GM20000 (cell line): ENCODE results near the gene RXRA.

ENCODE experiments used
- DNase-seq: peaks from one replicate; pipeline ENCODE4 v3.0.0; 2012; ENCODE audit warnings: low spot score
- TF ChIP-seq, protein P1 (sequence below): IDR thresholded peaks from 2 replicates; pipeline ENCODE4 v1.5.1; 2012; ENCODE audit warnings: mild to moderate bottlenecking, control low read depth; ENCODE audit errors: extremely low read depth, missing control alignments

RXRA gene

DNA sequence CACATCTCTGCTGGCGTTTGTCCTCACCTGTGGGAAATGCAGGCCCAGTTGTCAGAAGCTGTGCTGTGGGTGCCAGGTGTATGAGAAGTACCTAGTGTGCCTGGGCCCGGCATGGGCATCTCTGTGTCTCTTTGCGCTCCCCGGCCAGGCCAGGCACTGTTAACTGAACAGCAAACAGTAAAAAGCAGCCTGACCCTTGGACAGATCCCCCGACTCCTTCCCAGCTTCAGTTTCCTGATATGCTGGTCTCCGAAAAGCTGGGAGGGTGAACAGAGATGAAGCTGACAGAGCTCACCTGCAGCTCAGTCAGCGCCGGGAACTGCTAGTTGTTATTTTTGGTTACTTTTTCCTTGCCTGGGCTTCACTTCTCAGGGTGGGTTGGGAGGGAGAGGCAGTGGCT lies 28.9 kb downstream of the RXRA start:
- DNase-seq = no peak
- TF ChIP-seq, protein P1, sequence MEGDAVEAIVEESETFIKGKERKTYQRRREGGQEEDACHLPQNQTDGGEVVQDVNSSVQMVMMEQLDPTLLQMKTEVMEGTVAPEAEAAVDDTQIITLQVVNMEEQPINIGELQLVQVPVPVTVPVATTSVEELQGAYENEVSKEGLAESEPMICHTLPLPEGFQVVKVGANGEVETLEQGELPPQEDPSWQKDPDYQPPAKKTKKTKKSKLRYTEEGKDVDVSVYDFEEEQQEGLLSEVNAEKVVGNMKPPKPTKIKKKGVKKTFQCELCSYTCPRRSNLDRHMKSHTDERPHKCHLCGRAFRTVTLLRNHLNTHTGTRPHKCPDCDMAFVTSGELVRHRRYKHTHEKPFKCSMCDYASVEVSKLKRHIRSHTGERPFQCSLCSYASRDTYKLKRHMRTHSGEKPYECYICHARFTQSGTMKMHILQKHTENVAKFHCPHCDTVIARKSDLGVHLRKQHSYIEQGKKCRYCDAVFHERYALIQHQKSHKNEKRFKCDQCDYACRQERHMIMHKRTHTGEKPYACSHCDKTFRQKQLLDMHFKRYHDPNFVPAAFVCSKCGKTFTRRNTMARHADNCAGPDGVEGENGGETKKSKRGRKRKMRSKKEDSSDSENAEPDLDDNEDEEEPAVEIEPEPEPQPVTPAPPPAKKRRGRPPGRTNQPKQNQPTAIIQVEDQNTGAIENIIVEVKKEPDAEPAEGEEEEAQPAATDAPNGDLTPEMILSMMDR = no peak

DNA sequence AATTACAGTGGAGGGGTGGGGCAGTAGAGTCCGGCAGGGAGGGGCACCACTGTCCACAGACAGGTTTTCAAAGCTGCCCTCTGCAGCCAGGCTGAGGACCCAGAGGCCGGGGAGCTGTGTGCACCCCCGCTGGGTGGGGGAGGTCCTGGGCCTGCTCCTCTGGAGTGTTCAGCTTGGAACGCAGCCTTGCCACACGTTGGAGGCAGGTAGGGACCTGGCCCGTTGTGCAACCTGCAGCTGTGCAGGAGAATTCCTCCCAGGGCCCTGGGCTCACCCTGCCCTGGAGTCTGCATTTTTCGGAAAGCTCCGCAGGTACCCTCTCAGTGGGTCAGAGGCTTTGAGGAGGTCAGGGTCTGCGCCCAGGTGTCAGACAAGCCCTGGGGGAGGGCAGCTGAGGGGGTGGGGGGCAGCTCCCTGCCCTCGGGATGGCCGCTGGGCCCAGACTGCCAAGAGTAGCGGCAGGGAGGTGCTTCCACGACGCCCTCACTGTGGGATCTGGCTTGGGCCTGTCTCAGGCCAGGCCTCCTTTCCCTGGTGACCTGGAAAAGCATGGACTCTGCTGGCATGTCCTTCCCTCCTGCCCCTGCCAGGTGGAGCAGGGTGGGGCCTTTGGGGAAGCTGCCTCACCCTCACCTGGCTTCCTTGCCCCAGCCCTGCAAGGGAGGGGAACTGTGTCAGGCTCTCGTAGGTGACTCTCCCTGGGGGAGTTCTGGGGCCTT lies 29.5 kb downstream of the RXRA start:
- TF ChIP-seq, protein P1 = no peak
- DNase-seq = no peak

DNA sequence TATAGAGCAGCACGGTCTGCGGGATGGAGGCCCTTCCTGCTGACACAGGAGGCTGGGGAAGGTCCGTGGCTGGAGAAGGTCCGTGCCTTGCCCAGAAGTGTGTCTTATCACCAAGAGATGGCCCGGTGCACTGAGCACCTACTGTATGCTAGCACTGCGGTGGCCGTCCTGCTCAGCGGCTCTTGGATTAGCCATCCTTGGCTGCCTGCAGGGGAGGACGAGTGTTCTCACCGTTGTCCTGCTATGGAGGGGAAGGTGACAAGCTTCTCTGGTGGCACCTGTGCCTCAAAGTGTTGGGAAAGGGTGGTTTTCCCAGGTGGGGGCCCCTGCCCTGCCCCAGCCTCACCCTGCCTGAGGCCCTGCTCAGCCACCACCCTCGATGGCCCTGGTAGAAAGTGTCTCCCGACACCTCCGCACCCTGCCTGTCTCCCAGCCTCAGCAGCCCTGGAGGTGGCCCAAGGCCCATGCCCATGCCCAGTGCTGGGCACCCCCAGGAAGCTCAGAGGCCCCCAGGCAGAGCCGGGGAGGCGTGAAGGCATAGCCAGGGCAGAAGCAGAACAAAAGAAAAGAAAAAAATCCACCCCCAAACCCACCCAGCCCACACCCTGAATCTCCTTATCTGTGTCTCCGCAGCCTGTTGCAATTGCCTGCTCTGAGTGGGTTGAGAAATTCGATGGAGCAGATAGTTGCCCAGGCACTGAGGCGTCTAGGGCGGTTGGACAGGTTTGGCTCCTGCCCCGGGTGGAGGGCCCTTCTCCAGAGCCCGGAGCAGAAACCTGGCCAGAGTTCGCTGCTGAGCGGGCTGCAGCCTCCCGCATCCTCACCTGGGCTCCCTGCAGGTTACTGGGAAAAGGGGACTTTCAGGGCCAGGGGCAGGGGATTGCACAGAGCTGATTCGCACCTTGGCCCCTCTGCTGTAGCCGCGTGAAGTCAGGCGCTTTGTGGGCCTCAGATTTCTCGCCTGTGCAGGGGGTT lies 30.5 kb downstream of the RXRA start:
- TF ChIP-seq, protein P1 = no peak

DNA sequence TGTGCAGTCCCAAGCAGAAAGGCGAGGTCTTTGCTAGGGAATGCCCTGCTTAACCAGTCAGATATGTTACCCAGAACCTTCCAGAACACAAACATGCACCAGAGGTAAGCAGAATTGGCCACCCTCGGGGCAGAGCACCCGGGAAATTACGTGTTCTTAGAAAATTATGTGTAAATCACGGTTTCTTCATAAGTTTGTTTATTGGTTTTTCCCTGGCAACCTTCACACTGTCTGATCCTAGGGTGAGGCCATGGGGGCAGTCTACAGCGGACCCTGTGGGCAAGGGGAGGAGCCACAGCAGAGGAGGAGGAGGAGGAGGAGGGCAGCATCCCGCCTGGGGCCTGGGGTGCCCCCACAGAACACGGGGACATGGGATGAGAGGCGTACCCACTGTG lies 31.4 kb downstream of the RXRA start:
- no peak for DNase-seq
- TF ChIP-seq, protein P1 = no peak

More for the DNA sequence above, 30.5 kb downstream of the RXRA start:
- no peak for DNase-seq

DNA sequence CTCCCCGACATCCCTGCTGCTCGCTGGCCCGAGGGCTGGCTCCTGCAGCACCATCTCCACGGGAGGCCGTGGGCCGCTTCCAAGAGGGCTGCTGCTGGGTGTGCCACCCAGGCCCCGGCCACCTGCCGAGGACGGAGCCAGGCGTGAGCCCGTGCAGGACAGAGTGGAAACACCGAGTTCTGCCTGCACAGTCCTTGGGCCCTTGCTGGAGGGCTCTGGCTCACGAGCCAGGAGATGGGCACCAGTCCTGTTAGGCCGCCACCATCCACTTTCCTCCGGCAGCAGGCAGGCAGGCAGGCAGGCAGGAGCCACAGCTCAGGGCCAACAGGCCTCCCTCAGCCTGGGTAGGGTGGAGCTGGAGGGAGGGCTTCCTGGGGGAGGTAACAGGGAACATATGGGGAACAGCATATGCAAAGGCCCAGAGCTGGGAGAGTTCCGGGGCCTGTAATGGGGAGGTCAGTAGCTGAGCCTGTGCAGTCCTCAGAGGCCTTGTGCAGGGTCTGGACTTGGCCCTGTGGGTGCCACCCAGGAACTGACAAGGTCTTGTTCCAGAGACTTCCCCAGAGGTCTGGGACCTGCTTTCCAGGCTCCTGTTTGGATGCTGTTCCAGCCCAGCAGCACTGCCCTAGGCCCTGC lies 31.9 kb downstream of the RXRA start:
- DNase-seq = no peak
- TF ChIP-seq, protein P1 = no peak

DNA sequence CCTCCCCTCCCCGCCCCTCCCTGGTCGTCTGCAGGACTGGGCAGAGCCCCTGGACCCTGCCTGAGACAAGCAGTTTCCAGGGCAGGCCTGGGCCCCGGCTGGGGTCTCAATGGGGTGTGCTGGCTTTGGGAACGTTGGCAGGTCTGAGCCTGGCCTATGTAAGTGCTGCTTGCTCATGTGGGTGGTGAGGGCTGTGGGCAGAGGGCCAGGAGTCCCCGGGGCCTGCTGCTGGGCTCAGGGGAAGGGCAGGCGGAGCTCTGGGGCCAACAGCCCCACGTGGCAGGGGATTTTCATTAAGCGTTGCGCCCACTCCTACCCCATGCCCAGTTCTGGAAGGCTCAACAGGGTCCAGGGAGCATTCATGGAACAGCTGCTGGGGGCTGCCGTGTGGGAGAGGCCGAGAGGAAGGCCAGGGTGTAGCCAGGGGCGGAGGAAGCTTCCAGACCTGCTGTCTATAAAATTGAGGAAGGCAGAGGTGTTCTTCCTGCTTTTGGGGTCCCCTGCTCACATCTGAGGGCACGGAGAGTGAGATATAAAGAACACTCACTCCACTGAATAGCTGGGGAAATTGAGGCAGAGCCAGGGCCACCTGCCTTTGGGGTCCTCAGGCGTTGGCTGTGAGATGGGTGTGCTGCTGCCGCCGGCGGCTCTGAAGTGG lies 32.5 kb downstream of the RXRA start:
- DNase-seq = no peak
- TF ChIP-seq, protein P1 = no peak
